Thoracic aorta (tissue), 2 donors: ENCODE measurements around the gene CWC22. TPM values are rescaled to one million over a fixed set of nuclear protein-coding genes. Genes with fewer than 3 reads are reported as not detected.

Experiments
- ATAC-seq: fragments of 150-250 bp; one replicate; pipeline ENCODE4 v1.8.0; 2017; ENCODE audit warnings: low read depth; ENCODE audit not compliant: insufficient number of reproducible peaks, low FRiP score
- DNase-seq: peaks from one replicate; pipeline ENCODE4 v3.0.0-alpha.2; 2020; ENCODE audit warnings: low spot score
- H3K27ac ChIP-seq, 2 donors: fragments of 200-600 bp; sonication (generic); 1 replicate in 1 of 2; 2 replicates in 1 of 2; pipeline ENCODE4 v1.5.1; 2016; ENCODE audit warnings: mild to moderate bottlenecking in 2 of 2, moderate library complexity in 2 of 2
- H3K27me3 ChIP-seq: fragments of 200-600 bp; sonication (generic); replicated peaks from 2 replicates; pipeline ENCODE4 v1.6.0; 2016; ENCODE audit warnings: mild to moderate bottlenecking; ENCODE audit not compliant: insufficient read depth
- H3K36me3 ChIP-seq: fragments of 200-600 bp; sonication (generic); one replicate; pipeline ENCODE4 v1.5.1; 2016
- H3K4me1 ChIP-seq, 2 donors: fragments of 200-600 bp; sonication (generic); 1 replicate in 1 of 2; 2 replicates in 1 of 2; pipeline versions ENCODE4 v1.5.1 to v1.6.0; 2016; ENCODE audit warnings: low read depth in 2 of 2, mild to moderate bottlenecking in 1 of 2; ENCODE audit not compliant: control insufficient read depth in 1 of 2
- H3K4me3 ChIP-seq: fragments of 200-600 bp; sonication (generic); 2 replicates; pipeline ENCODE4 v1.5.1; 2016; ENCODE audit warnings: mild to moderate bottlenecking
- H3K9me3 ChIP-seq: fragments of 200-600 bp; sonication (generic); 2 replicates; pipeline ENCODE4 v1.5.1; 2016
- CTCF ChIP-seq: fragments of 200-600 bp; sonication (generic); IDR thresholded peaks from one replicate; pipeline ENCODE4 v1.5.1; 2019; ENCODE audit warnings: antibody characterized with exemption
- total RNA-seq, 2 donors: library from RNA; depleted of rRNA; stranded (reverse); fragments of >200 nt; gene quantifications; one replicate each; pipeline versions ENCODE4 v1.1.0 to v1.2.3, GENCODE V29; 2016

Gene CWC22
- total RNA-seq, 2 donors from 2014 or later: 20.0 to 32.5 TPM

DNA sequence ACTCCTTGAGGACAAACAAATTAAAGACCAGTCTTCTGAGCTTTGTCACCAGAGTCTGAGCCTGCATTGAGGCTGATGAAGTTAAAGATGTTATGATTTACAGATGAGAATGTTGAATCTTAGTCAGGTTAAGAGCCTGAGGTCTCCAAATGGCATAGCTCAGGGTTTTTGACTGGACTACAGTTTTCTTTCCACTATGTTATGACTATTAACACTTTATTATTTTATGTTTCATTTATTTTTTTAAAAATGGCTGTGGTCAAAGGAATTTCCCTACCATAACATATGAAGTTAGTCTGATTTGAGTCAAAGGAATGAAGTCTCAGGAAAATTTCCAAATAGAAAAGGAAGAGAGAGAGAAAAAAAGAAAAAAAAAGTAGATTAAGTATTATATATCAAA is 39.7 kb upstream of the CWC22 start:
- ATAC-seq: no peak
- no peaks in the 10 kb centered on the region for H3K9me3 ChIP-seq

DNA sequence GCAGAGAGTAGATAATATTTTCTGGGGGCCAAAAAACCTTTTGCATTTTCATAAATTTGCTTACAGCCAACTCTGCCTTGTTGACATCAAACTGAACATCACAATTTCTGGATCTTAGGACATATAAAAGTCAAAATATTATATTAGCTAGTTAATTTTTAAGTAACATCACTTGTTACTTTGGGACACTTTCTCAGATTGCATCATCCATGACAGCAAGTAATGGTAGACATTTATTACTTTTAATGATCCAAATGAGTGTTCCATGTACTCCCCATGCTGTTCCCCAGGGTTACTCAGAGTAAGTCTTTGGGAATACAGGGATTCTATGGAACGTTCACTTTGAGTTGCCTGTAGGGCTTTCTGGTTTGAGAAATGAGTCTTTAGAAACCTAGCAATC is 39.1 kb upstream of the CWC22 start:
- Histone ChIP-seq H3K9me3 (no peaks in the 10 kb centered on the region), H3K4me1 (no peaks in the 10 kb centered on the region), H3K4me3 (no peak overlapping the region), H3K36me3 (no peaks in the 10 kb centered on the region), H3K27ac (no peak overlapping the region), H3K27me3 (no peaks in the 10 kb centered on the region)
- ATAC-seq (no peak), DNase-seq (no peak)
- no peak for TF ChIP-seq CTCF

More for the DNA sequence above, 39.7 kb upstream of the CWC22 start:
- no peak for TF ChIP-seq CTCF
- H3K27me3 ChIP-seq: no peaks in the 10 kb centered on the region
- no peak overlapping the region for H3K27ac ChIP-seq
- H3K36me3 ChIP-seq: no peaks in the 10 kb centered on the region
- no peak overlapping the region for H3K4me3 ChIP-seq
- DNase-seq: no peak
- H3K4me1 ChIP-seq: no peaks in the 10 kb centered on the region

DNA sequence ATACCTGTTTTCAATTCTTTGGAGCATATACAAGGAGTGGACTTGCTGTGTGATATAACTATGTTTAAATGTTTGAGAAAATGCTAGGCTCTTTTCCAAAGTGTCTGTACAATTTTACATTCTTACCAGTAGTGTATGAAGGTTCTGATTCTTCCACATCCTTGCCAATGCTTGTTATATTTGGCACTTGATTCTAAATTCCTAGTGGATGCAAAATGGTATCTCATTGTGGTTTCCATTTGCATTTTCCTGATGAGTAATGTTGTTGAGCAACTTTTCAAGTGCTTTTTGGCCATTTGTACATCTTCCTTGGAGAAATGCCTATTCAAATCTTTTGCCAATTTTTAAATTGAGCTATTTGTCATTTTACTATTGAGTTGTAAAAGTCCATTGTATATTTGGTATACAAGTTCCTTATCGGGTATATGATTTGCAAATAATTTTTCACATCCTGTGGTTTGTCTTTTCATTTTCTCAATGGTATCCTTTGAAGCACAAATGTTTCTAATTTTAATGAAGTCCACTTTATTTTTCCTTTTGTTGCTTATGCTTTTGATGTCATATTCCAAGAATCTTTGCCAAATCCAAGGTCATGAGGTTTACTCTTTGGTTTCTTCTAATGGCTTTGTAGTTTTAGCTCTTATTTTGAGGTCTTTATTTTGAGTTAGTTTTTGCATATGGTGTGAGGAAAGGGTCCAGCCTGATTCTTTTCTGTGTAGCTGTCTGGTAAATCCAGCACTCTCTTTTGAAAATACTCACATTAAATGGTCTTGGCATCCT is 33.2 kb upstream of the CWC22 start:
- DNase-seq (no peak), ATAC-seq (no peak)
- H3K9me3 ChIP-seq: no peaks in the 10 kb centered on the region
- TF ChIP-seq CTCF: no peak
- no peak overlapping the region for H3K27ac ChIP-seq
- no peaks in the 10 kb centered on the region for H3K27me3 ChIP-seq
- H3K4me3 ChIP-seq: no peak overlapping the region
- no peaks in the 10 kb centered on the region for H3K36me3 ChIP-seq
- H3K4me1 ChIP-seq: peaks cover 0 to 4% of the 10 kb centered on the region in 2 donors

DNA sequence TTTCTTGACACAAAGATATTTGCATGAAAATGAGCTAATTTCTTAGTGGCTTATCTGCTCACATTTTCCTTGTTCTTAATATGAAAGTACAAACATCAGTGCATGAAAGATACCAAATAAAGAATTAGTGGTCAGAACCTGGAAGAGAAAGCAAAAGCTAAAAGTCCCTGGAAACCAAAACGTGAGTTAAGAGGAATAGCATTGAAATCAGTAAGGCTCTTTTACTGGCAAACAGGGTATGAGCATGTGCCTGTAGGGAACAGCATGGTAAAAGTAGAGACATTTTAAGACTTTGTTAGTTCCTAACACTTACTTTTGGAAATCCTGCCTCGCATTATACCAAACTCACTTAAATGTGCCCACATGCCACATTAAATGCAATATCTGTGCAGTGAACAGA is 31.9 kb upstream of the CWC22 start:
- TF ChIP-seq CTCF: no peak
- Histone ChIP-seq H3K4me3 (no peak overlapping the region), H3K4me1 (peaks cover 0 to 4% of the 10 kb centered on the region in 2 donors), H3K36me3 (no peaks in the 10 kb centered on the region), H3K27me3 (no peaks in the 10 kb centered on the region), H3K27ac (no peak overlapping the region), H3K9me3 (no peaks in the 10 kb centered on the region)
- no peak for DNase-seq
- no peak for ATAC-seq

DNA sequence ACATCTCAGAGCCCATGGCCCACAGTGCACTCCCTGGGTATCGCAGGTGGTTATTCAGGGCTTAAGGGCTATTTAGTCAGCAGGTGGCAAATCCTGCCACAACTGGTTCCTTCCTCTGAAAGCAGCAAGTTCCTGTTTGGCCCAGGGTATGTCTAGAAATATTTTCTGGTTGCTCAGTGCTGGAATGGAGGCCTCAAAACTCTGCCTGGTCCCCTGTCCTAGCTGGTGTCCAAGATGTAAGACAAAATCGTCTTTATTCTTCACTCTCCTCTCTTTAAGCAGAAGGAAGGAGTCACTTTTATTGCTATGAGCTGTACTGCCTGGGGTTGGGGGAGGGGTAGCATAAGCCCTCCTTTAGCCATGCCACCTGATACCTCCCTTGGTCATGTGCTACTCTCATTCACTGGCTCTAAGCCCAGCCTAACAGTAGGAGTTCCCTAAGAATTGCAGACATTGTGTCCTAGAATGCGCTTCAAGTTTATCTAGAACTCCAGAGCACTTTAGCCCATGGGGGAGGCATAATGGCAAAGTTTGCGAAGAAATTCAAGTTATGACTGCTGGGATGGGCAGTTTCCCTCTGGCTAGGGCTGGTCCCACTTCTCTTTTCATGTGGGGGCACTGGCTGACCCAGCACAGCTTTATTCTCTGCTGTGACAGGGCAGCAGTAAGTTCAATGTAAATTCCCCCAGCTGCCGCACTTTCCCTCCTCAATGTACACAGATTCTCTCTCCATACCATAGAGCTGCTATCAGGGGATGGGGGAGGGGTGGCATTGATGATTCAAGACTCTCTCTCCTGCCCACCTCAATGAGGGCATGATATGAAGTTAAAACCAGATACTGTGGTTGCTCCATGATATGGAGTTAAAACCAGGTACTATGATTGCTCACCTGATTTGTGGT is 27.1 kb upstream of the CWC22 start:
- H3K4me3 ChIP-seq: no peak overlapping the region
- DNase-seq: no peak
- H3K9me3 ChIP-seq: no peaks in the 10 kb centered on the region
- no peaks in the 10 kb centered on the region for H3K4me1 ChIP-seq
- no peak overlapping the region for H3K27ac ChIP-seq
- TF ChIP-seq CTCF: no peak
- ATAC-seq: no peak
- H3K36me3 ChIP-seq: no peaks in the 10 kb centered on the region
- H3K27me3 ChIP-seq: no peaks in the 10 kb centered on the region
